ENCODE results near the gene ZNF117. TPM values are rescaled to one million over a fixed set of nuclear protein-coding genes. Genes with fewer than 3 reads are reported as not detected.

Gene ZNF117
- total RNA-seq, 1 donor from 2014 or later = 30.2 TPM

Other genes starting within 250 kb of the ZNF117 start
- gene ZNF138, start 196.6 kb downstream of the ZNF117 start, total RNA-seq = 19.9 TPM
- gene ZNF273, start 87.8 kb downstream of the ZNF117 start, total RNA-seq = 11.6 TPM
- 37.1 TPM for gene ERV3-1, start 15.7 kb upstream of the ZNF117 start, total RNA-seq

Measured in ureter (tissue), 1 donor.